ENCODE data around the gene POLE4.

The POLE4 gene

GRCh38 chr2:75003276-75003675 lies 44.8 kb downstream of the POLE4 start:
- DNase-seq = no peak

- DNase-seq = no peak
Measured at GRCh38 chr2:75003773-75004172, 45.3 kb downstream of the POLE4 start.

GRCh38 chr2:75006041-75006440 lies 47.6 kb downstream of the POLE4 start:
- no peak for DNase-seq

- no peak for DNase-seq
Measured at GRCh38 chr2:75007061-75007460, 48.6 kb downstream of the POLE4 start.

GRCh38 chr2:75007819-75008218 lies 49.4 kb downstream of the POLE4 start:
- DNase-seq = no peak

- no peak for DNase-seq
Measured at GRCh38 chr2:75010571-75010970, 52.1 kb downstream of the POLE4 start.

GRCh38 chr2:75012080-75012479 lies 53.6 kb downstream of the POLE4 start:
- DNase-seq = no peak

GRCh38 chr2:75018162-75018561 lies 59.7 kb downstream of the POLE4 start:
- DNase-seq = no peak
